ENCODE results near the gene POR.

POR gene

GRCh38 chr7:75955331-75955955, 40.5 kb downstream of the POR start:
- FAIRE-seq: no peak

- no peak for FAIRE-seq
Measured at GRCh38 chr7:75957021-75957736, 42.2 kb downstream of the POR start.

GRCh38 chr7:75958802-75959543, 44.0 kb downstream of the POR start:
- FAIRE-seq: no peak

- no peak for FAIRE-seq
Measured at GRCh38 chr7:75960372-75960771, 45.4 kb downstream of the POR start.

GRCh38 chr7:75961218-75961617, 46.3 kb downstream of the POR start:
- FAIRE-seq: no peak

- no peak for FAIRE-seq
Measured at GRCh38 chr7:75962607-75963380, 47.8 kb downstream of the POR start.

- no peak for FAIRE-seq
Measured at GRCh38 chr7:75963381-75963995, 48.5 kb downstream of the POR start.

GRCh38 chr7:75965617-75966016, 50.7 kb downstream of the POR start:
- FAIRE-seq: no peak

GRCh38 chr7:75966190-75966961, 51.4 kb downstream of the POR start:
- FAIRE-seq: peak; percentile 92

- no peak for FAIRE-seq
Measured at GRCh38 chr7:75967055-75967454, 52.1 kb downstream of the POR start.

- no peak for FAIRE-seq
Measured at GRCh38 chr7:75967487-75967997, 52.6 kb downstream of the POR start.

- no peak for FAIRE-seq
Measured at GRCh38 chr7:75968012-75968411, 53.1 kb downstream of the POR start.

GRCh38 chr7:75968561-75969001, 53.6 kb downstream of the POR start:
- FAIRE-seq: no peak

- FAIRE-seq: no peak
Measured at GRCh38 chr7:75969182-75969581, 54.2 kb downstream of the POR start.

- no peak for FAIRE-seq
Measured at GRCh38 chr7:75969704-75970498, 54.9 kb downstream of the POR start.

- FAIRE-seq: no peak
Measured at GRCh38 chr7:75971309-75971960, 56.5 kb downstream of the POR start.

GRCh38 chr7:75971961-75972763, 57.2 kb downstream of the POR start:
- no peak for FAIRE-seq

GRCh38 chr7:75977743-75978142, 62.8 kb downstream of the POR start:
- no peak for FAIRE-seq

GRCh38 chr7:75979759-75980429, 64.9 kb downstream of the POR start:
- no peak for FAIRE-seq

Measured in islet of Langerhans (tissue), 1 donor.